ENCODE data around the gene TNFRSF21.
A peak's percentile ranks its signal among the peaks of the same experiment; 100 is the strongest.
"Not testable (repeated sequence)": the region's sequence is repeated elsewhere in the genome, so short reads cannot be mapped to it uniquely, and the experiment has no call there.

Gene TNFRSF21, protein sequence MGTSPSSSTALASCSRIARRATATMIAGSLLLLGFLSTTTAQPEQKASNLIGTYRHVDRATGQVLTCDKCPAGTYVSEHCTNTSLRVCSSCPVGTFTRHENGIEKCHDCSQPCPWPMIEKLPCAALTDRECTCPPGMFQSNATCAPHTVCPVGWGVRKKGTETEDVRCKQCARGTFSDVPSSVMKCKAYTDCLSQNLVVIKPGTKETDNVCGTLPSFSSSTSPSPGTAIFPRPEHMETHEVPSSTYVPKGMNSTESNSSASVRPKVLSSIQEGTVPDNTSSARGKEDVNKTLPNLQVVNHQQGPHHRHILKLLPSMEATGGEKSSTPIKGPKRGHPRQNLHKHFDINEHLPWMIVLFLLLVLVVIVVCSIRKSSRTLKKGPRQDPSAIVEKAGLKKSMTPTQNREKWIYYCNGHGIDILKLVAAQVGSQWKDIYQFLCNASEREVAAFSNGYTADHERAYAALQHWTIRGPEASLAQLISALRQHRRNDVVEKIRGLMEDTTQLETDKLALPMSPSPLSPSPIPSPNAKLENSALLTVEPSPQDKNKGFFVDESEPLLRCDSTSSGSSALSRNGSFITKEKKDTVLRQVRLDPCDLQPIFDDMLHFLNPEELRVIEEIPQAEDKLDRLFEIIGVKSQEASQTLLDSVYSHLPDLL

DNA sequence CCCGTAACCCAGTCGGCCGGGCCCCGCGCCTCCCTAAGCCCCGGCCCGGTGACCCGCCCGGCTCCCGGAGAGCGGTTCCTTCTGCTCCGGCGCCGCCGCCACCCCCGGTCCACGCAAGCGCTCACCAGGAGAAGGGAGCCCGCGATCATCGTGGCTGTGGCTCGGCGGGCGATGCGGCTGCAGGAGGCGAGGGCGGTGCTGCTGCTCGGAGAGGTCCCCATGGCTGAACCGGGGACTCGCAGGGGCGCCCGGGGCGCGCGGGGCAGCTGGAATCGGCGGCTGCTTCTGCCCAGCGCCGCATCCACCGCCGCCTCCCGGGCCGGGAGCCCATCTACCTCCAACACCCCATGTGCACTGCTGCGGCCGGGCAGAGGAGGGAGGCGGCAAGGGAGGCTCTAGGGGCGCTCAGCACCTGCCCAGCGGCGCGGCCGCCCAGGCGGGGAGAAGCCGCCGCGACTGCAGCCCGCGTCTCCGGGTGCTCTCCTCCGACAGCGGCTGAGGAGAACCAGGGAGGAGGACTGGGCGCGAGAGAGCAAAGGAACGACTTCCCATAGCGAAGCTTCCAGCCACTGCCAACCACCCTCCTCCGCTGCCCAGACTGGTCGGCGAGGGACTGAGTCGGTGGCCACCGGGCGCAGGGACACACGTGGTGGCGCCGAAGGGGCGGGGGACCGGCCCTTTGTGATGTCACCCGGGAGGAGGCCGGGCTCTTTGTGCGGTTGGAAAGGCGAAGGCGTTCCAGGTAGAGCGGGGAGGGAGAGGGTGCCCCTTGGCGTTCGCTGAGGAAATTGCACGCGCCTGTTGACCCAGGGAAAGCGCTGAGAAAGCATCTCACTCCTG is at the start of gene TNFRSF21:
Gene TNFRSF21 (minus strand): TSS at position 615 of the 840 bp plus-strand sequence. CDS start 394 bp downstream, at position 221.
- peak; percentile 72 to 73 for DNase-seq

DNA sequence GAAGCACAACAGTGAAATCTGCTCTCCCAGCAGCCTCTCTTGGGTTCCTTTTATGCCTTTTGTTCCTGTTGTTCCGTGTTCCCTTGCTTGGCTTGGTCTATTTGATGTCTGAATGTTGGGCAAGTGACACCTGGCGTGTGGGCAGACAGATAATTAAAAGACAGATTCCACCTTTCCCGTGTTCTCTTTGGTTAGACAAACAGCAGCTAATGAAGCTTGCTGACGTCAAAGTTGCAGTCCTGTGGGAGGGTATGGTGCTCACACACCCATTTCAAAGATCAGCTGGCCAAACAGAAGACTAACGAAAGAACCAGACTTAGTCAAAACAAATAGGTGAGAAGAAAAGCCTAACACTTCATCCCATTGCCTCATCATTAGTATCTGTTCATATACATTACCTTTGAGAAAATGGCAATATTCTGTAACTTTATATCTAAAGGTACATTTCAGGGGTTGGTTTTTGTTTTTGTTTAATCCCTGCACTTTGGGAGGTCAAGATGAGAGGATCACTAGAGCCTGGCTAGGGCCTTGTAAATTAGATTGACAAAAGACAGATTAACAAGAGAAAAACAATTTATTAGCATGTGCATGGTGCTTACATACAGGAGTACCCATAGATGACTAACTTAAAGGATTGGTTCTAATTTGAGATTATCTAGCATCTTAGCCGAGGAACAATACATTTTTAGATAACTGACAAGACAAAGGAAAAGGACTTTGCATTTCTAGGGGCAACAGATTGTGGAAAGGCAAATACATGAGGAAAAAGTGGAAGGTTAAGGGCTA is 48.9 kb upstream of the TNFRSF21 start:
- DNase-seq = no peak

DNA sequence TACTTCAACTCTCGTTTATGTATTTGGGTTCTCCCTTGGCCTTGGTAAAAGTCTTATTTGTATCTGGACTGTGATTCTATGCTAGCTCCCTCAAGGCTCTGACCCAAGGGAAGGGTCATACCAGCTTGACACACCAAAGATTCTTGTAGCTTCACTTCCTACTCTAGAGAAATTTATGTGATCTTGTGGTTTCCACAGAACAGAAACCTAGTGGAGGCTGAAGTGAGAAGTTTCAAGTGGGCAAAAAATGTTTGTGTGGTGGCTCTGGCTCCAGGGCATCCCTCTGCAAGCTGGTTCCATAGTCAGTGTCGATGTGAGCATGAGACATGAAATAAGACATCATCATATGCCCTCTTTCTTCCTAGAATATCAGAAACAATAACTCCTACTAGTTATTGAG is 48.1 kb upstream of the TNFRSF21 start:
- no peak for DNase-seq

DNA sequence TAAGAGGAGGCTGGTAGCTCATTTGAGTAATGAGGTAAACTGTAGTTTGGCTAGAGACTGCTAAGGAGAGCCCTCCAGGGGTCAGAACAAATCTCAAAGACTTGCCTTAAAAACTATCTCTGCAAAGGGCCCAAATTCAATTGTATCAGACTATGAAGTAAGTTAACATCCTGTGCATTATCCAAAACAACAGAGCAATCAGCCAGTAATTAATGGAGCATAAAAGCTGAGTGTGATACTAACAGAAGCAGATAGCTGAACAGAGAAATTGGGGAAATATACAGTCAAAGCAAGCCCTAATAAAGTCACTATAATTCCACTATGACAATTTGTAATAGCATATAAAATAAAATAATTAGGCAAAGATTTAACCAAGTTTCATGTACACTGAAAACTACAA is 45.8 kb upstream of the TNFRSF21 start:
- DNase-seq = no peak

DNA sequence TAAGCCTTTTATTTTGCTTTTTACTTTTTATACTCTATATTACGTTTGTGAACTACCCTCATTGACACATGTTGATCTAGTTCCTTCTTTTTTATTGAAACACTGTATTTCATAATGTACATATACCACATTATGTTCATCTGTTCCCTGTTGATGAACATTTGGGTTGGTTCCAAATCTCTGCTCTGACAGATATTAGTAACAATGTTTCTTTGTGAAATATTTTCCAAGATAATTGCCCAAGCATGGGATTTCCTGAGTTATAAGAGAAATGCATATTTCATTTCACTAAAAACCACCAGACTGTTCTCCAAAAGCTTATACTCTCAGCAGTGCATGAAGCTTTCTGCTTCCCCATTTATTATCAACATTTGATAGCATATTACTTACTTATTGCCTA is 44.2 kb upstream of the TNFRSF21 start:
- no peak for DNase-seq

DNA sequence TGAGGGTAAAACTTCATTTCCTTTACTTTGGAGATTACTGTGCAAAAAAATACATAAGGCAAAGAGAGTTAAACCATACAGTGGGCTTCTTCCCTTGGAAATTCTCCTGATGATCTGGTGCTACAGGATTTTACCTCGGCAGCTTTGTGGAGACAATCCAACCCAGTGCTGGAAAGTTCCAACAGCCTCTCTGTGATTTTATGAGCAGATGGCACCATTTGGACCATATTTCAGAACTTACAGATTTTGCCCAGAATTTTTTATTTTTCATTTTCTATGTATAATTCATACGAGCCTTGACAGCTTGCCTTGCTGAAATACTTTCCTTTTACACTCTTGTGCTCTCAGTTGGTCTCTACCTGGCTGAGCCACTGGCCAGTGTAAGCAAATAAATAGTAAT is 43.3 kb upstream of the TNFRSF21 start:
- no peak for DNase-seq

DNA sequence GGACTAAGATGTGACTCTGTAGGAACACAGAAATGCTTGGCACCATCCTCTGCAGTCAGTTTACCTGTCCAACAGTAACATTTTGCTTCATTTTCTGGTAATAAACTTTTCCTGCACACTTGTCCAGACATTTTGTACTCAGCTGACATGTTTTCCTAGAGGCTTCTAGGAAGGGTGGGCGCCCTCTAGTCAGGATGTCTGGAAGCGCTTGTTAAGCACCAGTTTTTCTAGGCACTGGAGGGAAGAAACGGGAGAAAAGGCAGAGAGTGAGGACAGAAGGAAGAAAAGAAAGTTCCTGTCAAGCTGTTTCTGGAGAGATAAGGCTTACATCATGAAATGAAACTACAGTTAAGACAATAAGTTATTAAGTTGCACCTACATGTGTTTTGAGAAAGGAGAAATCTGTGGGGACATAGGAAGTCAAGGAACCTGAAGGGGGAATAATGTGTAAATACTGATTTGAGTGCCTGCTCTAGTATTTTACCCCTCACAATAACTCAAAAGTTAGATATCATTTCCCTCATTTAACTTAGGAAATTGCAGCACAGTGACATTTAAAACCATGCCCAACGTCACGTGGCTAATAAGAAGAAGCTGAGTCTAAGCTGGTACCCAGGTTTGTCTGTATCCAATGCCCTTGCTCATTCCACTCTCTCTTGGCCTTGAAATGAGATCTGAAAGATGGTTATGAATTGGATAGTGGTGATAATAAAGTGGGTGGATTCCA is 42.7 kb upstream of the TNFRSF21 start:
- no peak for DNase-seq

DNA sequence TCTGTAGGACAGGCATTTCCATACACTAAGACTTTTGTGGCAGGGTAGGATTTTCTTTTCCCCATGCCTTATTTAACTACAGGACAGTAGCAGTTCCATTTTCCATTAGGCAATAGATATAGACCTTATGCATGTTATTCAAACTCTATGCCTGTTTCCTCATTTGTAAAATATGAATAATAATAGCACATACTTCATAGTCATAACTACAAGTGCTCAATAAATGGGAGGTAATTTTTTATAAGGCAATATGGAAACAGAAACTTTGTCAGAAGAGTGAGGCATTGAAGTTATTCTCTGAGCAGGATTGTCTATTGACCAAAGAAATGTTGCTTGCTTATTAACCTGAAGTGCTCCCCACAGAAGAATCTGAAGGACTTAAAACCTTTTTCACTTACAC is 41.9 kb upstream of the TNFRSF21 start:
- DNase-seq = no peak

DNA sequence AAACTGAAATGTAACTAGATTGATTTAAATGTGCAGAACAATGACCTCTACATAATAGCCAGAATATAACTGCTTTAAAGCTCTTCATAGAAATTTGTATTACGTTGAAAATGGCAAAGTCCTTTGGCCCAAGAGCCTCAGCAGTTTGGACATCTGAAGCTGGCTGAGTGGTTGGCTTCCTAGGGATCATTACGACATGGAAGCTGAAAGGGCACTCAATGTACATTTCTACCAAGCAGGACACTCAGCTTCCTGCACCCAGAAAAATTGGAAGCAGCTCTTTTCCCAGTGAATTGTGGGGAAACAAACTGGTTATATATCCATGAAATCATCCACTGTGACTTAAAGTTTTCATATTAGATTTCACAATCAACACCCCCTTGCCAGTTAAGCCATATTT is 40.2 kb upstream of the TNFRSF21 start:
- no peak for DNase-seq

DNA sequence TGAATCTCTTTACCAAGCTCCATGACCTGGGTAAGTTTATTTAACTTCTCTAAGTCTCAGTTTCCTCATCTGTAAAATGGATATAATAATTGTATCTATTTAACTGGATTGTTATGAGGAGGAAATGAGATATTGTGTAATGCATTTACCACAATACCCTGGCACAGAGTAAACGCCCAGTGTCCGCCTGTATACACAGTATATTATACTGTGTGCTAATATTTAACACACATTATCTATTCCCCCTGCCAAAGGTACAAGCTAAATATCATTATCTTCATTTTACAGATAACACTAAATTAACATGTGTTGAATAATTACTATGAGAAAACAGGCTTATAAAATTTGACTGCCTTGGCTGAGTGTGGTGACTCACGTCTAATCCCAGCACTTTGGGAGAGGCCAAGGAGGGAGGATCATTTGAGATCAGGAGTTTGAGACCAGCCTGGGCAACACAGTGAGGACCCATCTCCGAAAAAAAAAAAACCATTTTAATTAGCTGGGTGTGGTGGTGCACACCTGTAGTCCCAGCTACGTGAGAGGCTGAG is 38.7 kb upstream of the TNFRSF21 start:
- DNase-seq = no peak

DNA sequence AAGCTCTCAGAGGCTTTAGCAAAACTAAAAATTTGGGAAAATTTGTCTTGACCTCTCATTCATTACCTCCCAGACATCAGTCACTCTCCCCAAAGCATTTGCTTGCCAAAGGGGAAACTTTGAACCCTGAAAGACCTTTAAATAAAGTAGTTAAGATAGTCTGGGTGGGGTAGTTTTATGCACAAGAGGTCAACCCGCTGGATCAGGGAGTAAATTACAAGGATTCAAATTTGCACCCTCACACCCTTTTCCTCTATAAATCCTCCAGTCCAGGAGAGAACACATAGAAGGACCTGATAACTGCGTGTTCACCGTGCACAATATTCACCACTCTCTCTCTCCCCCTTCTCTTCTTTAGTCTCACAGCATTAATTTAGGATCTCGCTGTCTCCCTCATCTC is 36.1 kb upstream of the TNFRSF21 start:
- no peak for DNase-seq

DNA sequence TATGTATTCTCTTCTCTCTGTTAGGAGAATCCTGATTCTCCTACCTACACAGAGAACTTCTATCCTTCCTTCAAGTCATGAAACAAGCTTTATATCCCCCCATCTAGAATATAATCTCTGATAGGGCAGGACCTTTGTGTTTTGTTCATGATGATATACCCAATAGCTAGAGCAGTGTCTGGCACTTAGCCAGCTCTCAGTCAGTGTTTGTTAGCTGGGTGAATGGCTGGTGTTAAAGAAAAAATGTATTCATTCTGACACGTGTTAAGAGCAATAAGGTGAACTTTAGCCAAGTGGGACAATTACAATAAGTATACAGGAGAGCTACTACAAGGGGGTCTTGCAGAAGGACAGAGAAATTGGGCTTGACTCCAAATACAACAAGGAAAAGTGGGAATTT is 34.3 kb upstream of the TNFRSF21 start:
- DNase-seq = no peak

DNA sequence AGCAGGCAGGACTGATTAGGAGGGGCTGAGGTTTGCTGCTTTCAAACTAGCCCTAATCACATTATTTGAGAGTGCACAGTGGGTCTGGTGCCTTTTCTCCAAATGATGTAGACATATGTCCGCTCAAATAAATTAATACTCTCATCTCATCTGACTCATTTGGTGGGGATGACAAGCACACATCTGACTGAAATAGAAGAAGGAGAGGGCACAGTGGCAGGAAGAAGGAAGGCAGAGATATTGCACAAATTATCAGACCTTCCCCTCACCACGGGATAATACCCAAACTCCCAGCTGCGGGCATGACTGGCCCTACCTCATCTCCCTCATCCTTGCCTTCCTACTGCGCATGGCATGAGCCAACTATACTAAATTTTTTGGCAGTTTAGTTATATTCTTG is 33.9 kb upstream of the TNFRSF21 start:
- no peak for DNase-seq

DNA sequence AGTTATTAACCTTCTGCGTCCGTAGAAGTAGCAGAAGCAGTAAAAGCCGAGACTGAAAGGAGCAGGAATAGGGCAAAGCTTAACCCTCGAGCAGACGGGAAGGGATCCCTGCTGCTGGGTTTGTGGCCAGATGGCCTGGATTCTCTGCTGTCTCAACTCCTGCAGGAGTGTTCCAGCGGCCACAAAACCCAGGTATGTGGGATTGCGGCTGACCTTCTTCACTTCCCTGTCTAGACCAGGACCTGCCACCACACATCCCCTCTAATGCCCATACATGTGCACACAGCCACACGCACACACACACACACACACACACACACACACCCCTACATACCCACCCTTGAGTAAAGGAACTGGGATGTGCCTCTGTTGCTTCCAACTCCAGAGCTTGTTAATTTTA is 33.1 kb upstream of the TNFRSF21 start:
- no peak for DNase-seq

DNA sequence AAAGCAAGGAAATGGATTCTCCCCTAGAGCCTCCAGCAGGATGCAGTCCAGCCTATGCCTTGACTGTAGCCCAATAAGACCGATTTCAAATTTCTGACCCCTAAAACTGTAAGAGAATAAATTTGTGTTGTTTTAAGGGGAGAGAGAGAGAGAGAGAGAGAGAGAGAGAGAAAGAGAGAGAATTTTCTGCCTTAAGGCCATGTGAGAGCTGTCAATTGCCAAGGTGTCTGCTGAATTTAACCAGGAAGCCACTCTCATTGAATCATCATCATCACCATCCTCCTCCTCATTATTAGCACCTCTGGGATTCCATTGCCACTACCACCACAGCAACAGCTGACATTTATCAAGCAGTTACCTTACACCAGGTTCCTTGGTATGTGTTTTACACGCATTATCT is 27.8 kb upstream of the TNFRSF21 start:
- DNase-seq = no peak

DNA sequence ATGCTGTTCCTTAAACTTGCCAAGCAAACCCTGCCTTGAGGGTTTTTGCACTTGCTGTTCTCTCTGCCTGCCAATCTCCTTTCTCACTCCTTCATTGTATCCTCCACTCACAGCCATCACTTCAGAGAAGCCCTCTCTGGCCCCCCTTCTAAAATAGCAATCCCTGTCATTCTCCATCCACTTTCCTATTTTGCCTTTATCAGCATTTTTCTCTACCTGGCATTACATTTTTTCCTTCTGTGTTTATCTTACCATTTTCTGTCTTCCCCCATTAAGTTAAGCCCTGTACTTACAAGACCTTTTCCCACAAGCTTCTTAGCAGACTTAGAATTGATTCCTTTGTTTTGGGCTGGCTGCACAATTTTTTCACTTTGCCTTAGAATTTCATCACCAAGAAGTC is 26.6 kb upstream of the TNFRSF21 start:
- DNase-seq = no peak

DNA sequence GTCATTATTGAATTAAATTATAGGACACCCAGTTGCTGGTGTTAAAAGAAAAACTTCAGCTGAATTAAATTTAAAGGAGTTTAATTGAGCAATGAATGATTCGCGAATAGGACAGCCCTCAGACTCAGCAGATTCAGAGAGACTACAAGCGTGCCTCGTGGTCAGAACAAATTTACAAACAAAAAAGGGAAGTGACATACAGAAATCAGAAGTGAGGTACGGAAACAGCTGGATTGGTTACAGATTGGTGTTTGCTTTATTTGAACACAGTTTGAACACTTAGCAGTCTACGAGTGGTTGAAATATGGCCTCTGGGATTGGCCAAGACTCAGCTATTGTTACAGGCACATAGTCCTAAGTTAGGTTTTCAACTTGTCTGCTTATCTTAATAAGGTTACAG is 25.8 kb upstream of the TNFRSF21 start:
- no peak for DNase-seq

DNA sequence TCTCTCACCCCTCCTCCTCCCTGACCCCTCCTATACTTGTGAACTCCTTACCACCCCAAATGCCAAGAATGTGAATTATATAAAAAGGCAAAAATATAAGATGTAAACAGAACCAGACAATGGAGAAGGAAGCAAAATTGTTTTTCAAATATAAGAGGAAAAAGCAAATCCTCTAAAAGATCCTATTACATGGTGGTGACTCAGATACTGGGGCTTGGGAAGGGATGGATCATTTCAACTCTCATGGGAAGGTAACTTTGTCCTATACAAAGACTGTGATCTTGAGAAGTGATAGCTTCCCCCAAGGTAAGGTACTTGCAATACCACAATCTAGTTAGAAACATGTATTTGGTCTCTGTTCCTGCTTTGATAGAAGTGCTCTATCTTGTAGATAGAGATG is 24.6 kb upstream of the TNFRSF21 start:
- no peak for DNase-seq

DNA sequence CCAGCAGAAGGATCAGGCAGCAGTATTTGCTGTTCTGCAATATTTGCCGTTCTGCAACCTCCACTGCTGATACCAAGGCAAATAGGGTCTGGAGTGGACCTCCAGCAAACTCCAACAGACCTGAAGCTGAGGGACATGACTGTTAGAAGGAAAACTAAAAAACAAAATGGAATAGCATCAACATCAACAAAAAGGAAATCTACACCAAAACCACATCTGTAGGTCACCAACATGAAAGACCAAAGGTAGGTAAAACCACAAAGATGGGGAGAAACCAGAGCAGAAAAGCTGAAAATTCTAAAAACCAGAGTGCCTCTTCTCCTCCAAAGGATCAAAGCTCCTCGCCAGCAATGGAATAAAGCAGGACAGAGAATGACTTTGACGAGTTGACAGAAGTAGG is 18.9 kb upstream of the TNFRSF21 start:
- not testable (repeated sequence) for DNase-seq

DNA sequence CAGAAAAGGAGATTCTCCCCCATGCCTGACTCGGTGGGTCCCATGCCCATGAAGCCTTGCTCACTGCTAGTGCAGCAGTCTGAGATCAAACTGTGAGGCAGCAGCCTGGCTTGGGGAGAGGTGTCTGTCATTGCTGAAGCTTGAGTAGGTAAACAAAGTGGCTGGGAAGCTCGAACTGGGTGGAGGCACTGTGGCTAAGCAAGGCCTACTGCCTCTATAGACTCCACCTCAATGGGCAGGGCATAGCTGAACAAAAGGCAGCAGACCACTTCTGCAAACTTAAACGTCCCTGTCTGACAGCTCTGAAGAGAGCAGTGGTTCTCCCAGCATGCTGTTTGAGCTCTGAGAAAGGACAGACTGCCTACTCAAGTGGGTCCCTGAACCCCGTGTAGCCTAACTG is 18.4 kb upstream of the TNFRSF21 start:
- not testable (repeated sequence) for DNase-seq

DNA sequence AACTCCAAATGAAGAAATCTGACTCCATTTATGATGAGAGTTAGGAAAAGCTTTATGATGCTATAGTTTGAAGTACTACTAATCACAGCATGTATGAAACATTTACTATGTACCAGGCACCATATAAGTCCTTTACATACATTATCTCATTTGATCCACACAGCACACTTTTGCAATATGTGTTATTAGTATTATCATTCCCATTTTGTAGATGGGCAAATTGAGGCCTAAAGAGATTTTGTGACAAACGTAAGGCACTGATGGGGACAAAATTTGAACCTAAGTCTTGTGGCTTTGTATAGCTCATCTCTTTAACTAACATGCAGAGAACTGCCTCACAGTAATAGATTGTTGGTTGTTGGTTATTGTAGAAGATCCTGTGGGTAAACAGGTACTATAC is 14.2 kb upstream of the TNFRSF21 start:
- DNase-seq = no peak

DNA sequence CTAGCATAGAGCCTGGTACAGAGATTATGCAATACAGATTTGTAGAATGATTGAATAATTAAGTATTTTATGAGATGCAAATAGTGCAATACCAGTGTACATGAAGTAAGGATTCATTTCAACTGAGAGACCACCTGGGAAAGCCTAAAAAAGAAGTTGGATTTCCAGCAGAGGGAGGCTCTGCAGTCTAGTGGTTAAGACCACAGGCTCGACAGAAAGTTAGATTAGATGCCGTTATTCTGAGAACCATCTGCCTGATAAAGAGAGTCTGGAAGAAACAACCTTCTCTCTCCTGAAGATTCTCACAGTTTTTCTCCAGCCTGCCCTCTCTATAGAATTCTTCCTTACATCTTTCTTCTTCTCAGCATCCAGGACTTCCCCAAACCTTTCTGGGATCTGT is 13.6 kb upstream of the TNFRSF21 start:
- DNase-seq = no peak

All from stimulated activated CD4-positive, alpha-beta T cell treated with anti-CD3 and anti-CD28 coated beads, Interleukin-2, amount 100 ng/mL, for 48 hours (primary cell).